Activated CD4-positive, alpha-beta T cell treated with anti-CD3 and anti-CD28 coated beads, Interleukin-2, amount 50 U/mL, for 48 hours (primary cell): Measurements from ENCODE around the gene ALAS2.
"Not testable (repeated sequence)": the region's sequence is repeated elsewhere in the genome, so short reads cannot be mapped to it uniquely, and the experiment has no call there.

ENCODE experiments used
- DNase-seq, 2 experiments: peaks; one replicate each; pipeline ENCODE4 v3.0.0-alpha.2; 2020

The ALAS2 gene

DNA sequence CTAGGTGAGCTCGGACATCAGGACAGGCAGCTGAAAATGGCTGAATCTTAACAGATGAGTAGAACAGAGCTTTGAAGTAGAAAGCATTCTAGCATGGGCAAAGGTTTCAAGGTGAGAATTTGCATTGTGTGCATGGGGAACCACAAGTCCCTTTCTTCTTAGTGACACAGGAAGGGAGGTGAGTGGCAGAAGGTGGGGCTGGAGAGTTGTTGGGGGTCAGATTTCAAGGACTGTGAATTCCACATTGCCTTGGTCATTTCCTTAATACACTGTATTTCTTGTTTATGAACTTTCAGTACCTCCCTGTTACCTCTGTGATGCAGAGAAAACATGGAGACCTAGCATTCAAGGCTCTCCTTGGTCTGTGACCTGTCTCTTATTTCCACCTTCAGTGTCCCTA lies 26.5 kb downstream of the ALAS2 start:
- no peak for DNase-seq

DNA sequence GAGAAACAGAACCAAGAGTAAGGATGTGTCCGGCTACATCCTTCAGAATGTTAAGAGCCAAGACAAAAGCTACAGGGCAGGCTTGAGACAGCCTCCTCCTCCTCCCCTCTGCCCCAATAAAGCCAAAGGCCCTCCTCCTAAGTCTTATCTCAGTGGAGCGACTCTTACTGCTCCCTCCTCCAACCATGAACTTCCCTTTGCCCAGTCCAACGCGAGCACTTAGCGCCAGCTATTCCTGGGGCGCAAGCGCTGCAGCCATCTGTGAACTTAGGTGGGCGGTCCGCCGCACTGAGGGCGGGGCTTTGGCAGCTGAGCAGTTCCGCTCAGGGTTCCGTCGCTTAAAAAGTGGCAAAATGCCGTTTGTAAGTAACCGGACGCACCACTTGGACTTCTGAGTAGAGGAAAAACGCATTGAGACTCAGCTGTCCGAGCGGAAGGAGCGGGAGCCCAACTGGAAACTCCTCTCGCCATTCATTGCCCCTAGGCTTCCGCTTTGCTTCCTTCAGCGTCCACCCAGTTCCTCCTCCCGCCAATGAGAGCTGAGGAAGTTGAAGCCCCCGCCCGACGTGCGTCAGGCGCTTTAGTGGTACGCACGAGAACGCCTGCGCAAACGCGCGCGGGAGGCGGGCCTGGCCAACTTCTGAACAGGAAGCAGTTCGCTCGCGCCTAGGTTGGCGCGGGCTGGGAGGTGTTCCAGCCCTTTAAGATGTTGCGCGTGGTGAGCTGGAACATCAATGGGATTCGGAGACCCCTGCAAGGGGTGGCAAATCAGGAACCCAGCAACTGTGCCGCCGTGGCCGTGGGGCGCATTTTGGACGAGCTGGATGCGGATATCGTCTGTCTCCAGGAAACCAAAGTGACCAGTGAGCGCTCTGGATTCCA lies 30.8 kb downstream of the ALAS2 start, which contains the start of gene APEX2:
APEX2 (plus strand) TSS at position 647 of the 882 bp plus-strand sequence; CDS start at position 707, 60 bp downstream.
- peak; percentile 84 to 86 for DNase-seq

DNA sequence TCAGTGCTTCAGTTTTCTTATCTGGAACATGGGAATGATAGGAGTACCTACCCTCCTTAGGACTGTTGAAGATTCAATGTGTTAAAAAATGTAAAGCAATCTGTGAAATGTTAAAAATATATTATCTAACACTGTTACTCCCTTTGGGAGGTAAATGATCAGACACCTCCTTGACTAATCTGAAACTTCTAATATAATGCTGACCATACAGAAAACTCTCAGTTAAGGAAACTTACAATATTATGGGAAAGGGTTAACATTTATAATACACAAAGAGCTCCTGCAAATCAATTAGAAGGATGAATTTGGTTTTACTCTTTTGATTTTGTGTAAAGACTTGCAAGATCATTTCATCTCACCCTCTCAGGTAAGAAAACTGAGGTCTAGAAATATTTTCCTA lies 35.2 kb downstream of the ALAS2 start:
- DNase-seq = no peak

DNA sequence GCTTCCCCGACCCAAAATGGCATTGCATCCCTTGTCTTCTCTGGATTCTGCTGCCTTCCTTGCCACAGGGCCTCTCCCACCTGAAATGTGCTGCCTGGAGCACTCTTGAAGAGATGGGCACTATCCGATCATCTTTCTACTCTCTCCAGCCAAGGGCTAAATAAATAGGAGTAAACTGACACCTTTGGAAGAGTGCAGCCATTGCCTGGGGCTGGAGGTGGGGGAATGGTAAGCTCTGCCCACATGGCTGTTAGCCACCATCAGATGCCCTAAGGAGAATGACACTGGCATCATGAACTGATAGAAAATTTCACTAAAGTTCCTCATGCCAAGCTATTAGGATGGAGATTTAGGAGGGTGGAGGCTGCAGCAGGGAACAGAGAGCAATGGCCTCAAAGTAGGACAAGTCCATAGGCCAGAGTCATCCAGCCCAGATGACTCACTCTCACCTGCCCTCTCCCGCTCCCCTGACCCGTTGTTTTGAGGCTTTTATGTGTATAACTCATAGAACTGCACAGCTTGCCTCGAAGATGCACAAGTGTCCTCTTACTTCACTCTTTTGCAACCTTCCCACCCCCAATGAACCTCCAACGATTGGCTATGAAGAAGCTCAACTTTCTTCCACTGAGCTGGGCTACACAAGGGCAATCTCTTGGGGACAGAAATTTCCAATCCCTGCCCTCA lies 36.0 kb downstream of the ALAS2 start:
- no peak for DNase-seq

DNA sequence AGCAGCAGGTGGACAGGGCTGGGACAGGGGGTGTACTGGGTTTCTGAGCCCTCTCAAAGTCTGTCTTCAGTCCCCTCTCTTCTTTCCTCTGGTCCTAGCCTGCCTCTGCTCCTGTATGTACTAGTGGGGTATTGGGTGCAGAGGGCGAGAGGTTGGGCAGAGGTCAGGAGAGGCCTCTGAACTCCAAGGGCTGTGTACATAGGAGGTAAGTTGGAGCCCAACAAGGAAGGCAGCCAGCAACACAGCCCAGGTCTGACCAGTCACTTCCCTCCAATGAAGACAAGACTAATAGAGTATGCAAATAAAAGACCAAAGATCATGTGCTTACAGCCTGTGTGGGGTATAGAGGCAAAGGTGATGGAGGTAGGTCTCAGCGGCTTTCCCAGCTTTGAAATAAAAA lies 36.7 kb downstream of the ALAS2 start, which contains the start of gene PFKFB1:
PFKFB1 (minus strand) TSS at position 90 of the 400 bp plus-strand sequence. CDS start 181 bp downstream, outside the sequence.
- no peak for DNase-seq

DNA sequence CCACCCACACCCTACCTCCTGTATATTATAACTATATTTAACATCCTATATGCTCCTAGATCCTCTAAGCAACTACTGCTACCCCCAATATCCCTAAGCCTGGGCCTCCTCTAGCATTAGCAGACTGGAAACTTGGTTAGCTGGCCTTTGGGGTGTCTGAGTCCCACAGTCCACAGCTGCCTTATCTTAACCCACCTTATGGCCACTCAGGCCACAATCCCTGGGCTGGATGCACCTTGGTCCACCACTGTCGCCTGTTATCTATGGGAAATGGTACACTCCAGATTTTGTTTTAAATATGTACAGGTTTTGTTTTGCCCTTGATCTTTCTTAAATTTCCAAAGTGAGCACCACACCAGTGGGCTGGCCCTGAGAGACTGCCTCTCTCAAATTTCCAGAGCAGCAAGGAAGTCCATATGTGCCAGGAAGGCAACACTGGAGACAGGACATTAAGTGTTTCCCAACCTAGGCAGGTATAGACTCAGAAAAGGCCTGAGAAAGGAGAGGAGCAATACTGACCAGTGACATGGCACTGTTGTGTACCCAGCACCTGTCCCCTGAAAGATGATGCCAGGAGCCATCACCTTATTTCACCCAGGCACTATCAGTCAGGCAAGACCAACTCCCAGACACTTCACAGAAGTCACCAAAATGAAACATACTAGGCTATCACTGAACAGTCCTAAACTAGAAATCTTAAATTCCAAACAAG lies 37.7 kb downstream of the ALAS2 start:
- DNase-seq = no peak

DNA sequence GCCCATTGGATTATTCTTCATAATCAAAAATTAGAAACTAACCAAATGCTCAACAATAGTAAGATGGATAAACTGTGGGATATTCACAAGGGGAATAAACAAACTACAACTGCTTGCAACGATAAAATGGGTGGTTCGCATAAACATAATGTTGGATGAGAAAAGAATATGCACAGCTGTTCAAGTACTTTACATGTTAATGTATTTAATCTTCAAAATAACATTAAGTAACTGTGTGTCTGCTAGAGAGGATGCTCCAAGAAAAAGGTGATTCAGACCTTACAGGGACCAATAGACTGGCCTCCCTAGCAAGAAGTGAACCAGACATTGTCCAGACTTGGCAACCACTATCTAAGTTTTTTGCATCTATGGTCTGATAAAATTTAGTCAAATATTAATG lies 39.1 kb downstream of the ALAS2 start:
- no peak for DNase-seq

DNA sequence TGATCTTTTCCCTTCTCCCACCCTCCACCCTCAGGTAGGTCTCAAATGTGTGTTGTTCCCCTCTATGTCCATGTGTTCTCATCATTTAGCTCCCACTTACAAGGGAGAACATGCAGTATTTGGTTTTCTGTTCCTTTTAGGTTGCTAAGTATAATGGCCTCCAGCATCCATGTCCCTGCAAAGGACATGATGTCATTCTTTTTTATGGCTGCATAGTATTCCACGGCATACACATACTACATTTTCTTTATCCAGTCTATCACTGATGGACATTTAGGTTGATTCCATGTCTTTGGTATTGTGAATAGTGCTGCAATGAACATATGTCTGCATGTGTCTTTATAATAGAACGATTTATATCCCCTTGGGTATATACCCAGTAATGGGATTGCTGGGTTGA lies 47.5 kb downstream of the ALAS2 start:
- DNase-seq = not testable (repeated sequence)

DNA sequence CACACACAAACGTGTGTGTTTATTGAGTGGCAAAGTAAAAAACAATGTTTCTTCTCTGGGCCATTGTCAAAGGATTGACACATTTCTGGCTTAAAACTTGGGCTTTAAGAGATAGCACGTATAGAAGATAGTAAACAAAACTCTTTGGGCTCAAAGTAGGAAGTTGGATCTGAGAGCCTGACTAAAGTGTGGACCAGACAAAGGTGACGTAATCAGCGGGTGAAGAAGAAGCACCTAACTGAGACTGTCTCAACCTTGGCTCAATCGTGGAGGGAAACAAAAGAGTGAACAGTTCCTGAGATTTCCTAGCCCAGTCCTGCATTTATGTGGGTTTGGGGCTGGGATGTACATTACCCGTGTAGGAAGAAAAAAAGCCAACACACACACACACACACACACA lies 50.4 kb downstream of the ALAS2 start:
- DNase-seq = no peak

DNA sequence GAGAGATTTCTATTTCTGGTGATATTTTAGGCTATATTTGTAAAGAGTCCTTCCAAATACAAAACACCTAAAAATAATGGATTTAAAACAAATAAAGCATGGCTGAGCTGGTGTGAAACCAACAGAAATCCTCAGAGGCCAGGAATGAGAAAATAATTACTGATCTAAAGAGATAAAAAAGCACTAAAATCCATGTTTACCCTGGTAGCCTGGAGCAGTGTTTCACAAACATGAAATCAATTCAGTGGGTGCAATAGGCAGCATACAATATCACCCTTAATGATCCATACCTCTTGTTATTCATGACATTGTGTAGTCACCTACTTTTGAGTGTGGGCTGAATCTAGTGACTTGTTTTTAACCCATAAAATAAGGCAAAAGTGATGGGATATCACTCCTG lies 51.3 kb downstream of the ALAS2 start:
- no peak for DNase-seq

DNA sequence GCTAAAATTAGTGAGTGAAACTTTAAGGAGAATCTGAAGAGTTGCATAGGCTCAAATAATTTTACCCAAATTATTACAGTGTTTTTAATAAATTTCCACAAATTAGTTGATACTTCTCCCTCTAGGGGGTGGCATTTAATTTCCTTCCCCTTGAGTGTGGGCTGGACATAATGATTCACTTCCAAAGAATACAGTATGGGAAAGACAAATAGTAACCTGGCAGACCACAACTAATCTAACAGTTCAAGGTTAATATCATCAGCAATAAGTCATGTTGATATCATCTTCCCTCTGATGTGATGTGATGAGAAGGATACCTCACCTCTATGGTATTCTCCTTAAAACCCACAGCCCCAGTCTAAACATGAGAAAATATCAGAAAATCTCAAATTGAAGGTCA lies 52.3 kb downstream of the ALAS2 start:
- no peak for DNase-seq

DNA sequence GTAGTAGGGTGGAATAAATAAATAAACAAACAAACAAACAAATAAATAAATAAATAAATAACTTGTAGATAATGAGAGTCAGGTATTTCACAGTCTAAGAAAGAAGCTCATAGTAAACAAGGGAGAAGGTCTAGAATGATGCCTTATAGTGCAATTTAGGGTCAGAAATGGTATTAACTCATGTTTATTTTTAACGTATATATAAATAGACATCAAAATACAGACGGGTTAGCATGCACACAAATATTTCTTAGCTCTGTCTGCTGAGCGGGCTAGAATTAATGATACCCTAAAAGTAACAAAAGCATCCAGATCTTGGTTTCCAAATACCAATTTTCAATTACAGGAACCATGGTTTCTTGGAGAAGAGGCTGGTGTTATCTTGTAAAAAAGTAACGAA lies 53.4 kb downstream of the ALAS2 start:
- no peak for DNase-seq

DNA sequence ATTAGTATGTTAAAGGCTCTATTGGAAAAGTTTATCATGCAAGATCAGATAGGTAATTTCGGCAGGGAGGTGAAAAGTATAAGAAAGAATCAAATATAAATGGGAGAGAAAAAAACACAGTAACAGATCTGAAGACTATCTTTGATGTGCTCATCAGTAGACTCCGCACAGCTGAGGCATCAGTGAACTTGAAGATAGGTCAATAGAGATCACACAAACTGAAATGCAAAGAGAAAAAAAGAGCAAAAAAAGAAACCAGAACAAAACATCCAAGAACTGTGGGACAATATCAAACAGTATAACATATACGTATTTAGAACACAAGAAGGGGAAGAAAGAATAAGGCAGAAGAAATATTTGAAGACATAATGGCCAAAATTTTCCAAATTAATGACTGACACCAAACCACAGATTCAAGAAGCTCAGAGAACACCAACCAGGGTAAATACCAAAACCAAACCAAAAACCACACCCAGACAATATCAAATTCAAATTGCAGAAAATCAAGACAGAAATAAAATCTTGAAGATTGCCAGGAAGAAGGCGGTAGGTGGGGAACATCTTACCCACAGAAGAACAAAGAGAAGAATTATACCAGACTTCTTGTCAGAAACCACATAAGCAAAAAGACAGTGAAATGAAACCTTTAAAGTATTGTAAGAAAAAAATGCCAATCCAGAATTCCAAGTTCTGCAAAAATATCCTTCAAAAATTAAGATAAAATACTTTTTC lies 65.8 kb downstream of the ALAS2 start:
- DNase-seq = no peak

DNA sequence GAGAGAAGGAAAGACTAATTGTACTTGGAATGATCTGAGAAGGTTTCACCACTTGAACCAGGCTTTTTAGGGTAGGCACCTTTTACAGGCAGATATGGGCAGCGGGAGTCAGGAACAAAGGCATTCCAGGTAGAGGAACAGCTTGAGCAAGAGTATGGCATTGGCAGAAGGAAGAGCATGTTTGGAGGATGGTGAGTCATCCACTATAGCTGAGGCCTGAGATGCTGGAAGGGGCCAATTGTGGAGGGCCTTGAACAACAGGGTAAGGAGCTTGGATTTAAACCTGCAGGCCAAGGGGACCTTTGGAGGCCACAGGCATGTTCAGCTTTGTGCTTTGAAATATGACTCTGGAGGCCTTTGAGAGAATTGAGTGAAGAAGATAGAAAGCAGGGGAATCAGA lies 69.0 kb downstream of the ALAS2 start:
- DNase-seq = no peak
